Nephron progenitor cell (in vitro differentiated cells): ENCODE data around the gene ABTB2.

Source experiments
- DNase-seq: peaks from one replicate; pipeline ENCODE4 v3.0.0; 2021
- H3K27ac Mint-ChIP-seq: 2 replicates; pipeline ENCODE4 v1.8.0; 2021; ENCODE audit warnings: mild to moderate bottlenecking, moderate library complexity, mixed read lengths
- H3K27me3 Mint-ChIP-seq: 2 replicates; pipeline ENCODE4 v1.8.0; 2021; ENCODE audit warnings: mild to moderate bottlenecking, low read depth, mixed read lengths; ENCODE audit not compliant: poor library complexity
- H3K36me3 Mint-ChIP-seq: 2 replicates; pipeline ENCODE4 v1.8.0; 2021; ENCODE audit warnings: low read depth, mixed read lengths
- H3K4me1 Mint-ChIP-seq: 2 replicates; pipeline ENCODE4 v1.8.0; 2021; ENCODE audit warnings: mixed read lengths
- H3K4me3 Mint-ChIP-seq: 2 replicates; pipeline ENCODE4 v1.8.0; 2021; ENCODE audit warnings: mild to moderate bottlenecking, moderate library complexity, mixed read lengths
- H3K9me3 Mint-ChIP-seq: 2 replicates; pipeline ENCODE4 v1.8.0; 2021; ENCODE audit warnings: mild to moderate bottlenecking, moderate library complexity, mixed read lengths
- TF ChIP-seq, protein P1 (sequence below): fragments of 200-600 bp; sonication (generic); IDR thresholded peaks from 2 replicates; pipeline ENCODE4 v1.5.0; 2021; ENCODE audit warnings: antibody characterized with exemption

The ABTB2 gene

DNA sequence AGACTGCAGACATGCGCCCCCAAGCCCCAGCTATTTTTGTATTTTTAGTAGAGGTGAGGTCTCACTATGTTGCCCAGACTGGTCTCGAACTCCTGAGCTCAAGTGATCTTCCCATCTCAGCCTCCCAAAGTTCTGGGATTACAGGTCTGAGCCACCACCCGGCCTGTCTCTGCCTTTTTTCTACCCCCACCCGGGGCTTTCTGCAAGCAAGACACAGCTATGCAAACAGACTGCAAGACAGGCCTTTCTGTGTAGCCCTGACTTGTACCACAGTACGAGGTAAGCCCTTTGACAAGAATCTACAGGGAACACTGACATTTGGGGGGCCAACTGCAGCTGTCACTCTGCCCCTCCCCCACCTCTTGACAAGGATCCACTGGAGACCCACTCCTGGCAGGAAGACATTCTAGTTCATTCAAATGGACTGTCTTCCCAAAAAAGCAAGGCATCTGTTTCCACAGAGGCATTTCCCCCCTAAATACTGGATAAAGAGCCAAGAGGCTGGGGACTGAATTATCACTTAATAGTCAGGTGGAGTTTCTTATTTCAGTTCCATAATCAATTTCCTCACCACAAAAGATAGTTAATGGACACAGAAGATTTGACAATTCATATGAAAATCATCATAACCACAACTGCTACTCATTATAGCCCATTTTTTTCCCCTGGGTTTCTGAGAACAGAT lies 118.2 kb downstream of the ABTB2 start:
- H3K27ac Mint-ChIP-seq, result no peak overlapping the region
- TF ChIP-seq, protein P1, sequence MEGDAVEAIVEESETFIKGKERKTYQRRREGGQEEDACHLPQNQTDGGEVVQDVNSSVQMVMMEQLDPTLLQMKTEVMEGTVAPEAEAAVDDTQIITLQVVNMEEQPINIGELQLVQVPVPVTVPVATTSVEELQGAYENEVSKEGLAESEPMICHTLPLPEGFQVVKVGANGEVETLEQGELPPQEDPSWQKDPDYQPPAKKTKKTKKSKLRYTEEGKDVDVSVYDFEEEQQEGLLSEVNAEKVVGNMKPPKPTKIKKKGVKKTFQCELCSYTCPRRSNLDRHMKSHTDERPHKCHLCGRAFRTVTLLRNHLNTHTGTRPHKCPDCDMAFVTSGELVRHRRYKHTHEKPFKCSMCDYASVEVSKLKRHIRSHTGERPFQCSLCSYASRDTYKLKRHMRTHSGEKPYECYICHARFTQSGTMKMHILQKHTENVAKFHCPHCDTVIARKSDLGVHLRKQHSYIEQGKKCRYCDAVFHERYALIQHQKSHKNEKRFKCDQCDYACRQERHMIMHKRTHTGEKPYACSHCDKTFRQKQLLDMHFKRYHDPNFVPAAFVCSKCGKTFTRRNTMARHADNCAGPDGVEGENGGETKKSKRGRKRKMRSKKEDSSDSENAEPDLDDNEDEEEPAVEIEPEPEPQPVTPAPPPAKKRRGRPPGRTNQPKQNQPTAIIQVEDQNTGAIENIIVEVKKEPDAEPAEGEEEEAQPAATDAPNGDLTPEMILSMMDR, result no peak
- H3K4me1 Mint-ChIP-seq, result peaks cover 37% of the 10 kb centered on the region
- no peaks in the 10 kb centered on the region for H3K36me3 Mint-ChIP-seq
- peaks cover 62% of the 10 kb centered on the region for H3K27me3 Mint-ChIP-seq
- no peak overlapping the region for H3K4me3 Mint-ChIP-seq
- no peak for DNase-seq
- H3K9me3 Mint-ChIP-seq, result no peaks in the 10 kb centered on the region

DNA sequence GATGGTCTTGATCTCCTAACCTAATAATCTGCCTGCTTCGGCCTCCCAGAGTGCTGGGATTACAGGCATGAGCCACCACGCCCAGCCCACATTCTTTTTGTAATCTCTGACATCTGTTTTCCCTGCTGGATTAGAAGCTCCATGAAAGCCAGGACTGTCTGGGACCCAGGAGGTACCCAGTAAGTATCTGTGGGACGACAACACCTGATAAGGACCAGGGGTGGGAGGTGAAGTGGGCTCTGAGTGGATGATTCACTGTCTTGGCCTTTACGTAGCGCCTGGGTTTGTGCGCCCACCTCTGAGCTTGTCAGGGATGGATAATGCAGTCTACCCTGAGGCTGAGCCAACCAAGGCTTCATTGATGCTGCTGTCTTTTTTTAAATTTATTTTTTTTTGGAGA lies 118.8 kb downstream of the ABTB2 start:
- Mint-ChIP-seq H3K9me3 (no peaks in the 10 kb centered on the region), H3K27me3 (peaks cover 62% of the 10 kb centered on the region), H3K4me3 (no peak overlapping the region), H3K27ac (no peak overlapping the region), H3K36me3 (no peaks in the 10 kb centered on the region), H3K4me1 (peaks cover 34% of the 10 kb centered on the region)
- DNase-seq, result no peak
- TF ChIP-seq, protein P1, result no peak

DNA sequence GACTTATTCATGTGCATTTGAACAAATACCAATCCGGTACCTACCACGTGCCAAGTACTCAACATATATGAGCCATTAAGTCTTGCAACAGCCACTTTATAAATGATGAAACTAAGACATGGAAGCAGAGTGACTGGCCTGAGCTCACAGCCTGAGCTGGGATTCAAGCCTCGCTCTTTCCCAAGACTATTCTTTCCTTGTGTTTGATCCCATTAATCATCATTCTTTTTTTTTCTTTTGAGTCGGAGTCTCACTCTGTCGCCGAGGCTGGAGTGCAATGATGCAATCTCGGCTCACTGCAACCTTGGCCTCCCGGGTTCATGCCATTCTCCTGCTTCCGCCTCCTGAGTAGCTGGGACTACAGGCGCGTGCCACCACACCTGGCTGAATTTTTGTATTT lies 119.3 kb downstream of the ABTB2 start:
- TF ChIP-seq, protein P1, result no peak
- Mint-ChIP-seq H3K4me1 (peaks cover 35% of the 10 kb centered on the region), H3K27ac (no peak overlapping the region), H3K9me3 (no peaks in the 10 kb centered on the region), H3K27me3 (peaks cover 62% of the 10 kb centered on the region), H3K36me3 (no peaks in the 10 kb centered on the region), H3K4me3 (no peak overlapping the region)
- no peak for DNase-seq

DNA sequence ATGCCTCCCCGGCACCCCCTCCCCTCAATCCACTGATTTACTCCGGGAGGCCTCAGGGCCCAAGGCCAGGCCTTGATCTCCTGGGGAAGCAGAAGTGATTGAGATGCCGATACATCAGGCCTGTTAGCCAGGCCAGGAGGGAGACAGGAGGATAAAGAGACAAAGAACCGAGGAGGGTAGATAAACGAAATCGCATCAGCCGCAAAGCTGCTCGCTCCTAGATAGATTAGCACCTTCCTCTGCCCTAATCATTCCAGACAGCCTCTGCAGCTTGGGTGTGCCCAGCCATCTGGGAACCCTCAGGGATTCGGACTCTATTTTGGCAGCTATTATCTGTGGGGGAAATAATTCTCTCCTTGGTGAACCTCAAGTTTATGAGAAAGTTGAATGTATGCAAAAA lies 121.2 kb downstream of the ABTB2 start:
- TF ChIP-seq, protein P1, result no peak
- Mint-ChIP-seq H3K36me3 (no peaks in the 10 kb centered on the region), H3K27me3 (peaks cover 63% of the 10 kb centered on the region), H3K4me3 (no peak overlapping the region), H3K4me1 (peaks cover 27% of the 10 kb centered on the region), H3K9me3 (no peaks in the 10 kb centered on the region), H3K27ac (no peak overlapping the region)
- DNase-seq, result no peak

DNA sequence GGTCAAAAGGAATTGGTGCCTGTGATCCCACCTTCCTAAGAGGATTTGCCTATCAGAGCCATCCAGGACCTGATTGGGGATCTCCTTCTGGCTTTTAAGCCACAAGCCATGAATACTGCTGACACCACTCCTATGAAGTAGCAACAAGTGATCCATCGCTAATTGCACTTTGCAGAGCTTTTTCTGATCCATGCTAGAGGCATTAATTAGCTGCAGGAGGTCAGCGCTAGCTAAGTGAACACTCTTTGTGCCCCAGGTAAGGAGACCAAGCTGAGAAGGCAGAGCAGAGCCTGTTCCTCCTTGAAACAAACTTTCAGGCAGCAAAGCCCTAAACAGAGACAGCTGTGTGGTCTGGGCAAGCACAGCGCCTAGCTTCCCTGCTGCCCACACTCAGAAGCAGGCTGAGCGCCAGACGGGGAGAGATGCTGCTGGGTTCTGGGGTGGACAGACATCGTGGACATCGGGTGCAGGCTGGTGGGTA lies 122.2 kb downstream of the ABTB2 start:
- Mint-ChIP-seq H3K36me3 (no peaks in the 10 kb centered on the region), H3K27ac (peak overlapping the region; percentile 10), H3K27me3 (peaks cover 68% of the 10 kb centered on the region), H3K4me3 (no peak overlapping the region), H3K4me1 (peaks cover 27% of the 10 kb centered on the region), H3K9me3 (no peaks in the 10 kb centered on the region)
- TF ChIP-seq, protein P1, result no peak
- no peak for DNase-seq

DNA sequence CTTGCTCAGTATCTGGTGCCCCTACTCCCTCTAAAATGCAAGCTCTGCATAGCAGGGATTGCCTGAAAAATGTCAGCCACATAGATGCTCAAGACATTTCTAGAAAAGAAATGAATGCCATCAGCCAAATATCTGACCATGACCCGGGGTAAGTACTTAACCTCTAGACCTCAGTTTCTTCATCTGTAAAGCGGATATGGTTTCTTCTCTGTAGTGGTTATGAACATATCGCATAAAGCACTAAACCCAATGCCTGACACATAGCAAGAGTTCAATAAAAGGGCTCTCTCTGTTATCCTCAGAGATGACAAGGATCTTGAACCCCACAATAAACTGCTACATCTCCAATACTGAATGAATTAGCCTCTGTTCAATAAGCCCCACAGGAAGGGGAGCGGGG lies 122.6 kb downstream of the ABTB2 start:
- Mint-ChIP-seq H3K36me3 (no peaks in the 10 kb centered on the region), H3K9me3 (no peaks in the 10 kb centered on the region), H3K4me1 (peaks cover 27% of the 10 kb centered on the region), H3K4me3 (no peak overlapping the region), H3K27me3 (peaks cover 68% of the 10 kb centered on the region), H3K27ac (no peak overlapping the region)
- TF ChIP-seq, protein P1, result no peak
- DNase-seq, result no peak
